ENCODE measurements around the gene AGT. TPM values are rescaled to one million over a fixed set of nuclear protein-coding genes. Genes with fewer than 3 reads are reported as not detected.

Gene AGT
- total and polyA plus RNA-seq, 2 experiments from 2014 or later: not detected

- no peak overlapping the region for H3K9ac ChIP-seq
- no peaks in the 10 kb centered on the region for H3K27me3 ChIP-seq (replicated peaks; ENCODE audit: insufficient read depth)
- H2AFZ ChIP-seq: no peak overlapping the region
- no peak overlapping the region for H3K4me3 ChIP-seq
- H3K79me2 ChIP-seq (ENCODE audit: insufficient read depth): no peaks in the 10 kb centered on the region
- no peaks in the 10 kb centered on the region for H3K36me3 ChIP-seq (ENCODE audit: low read depth)
- no peaks in the 10 kb centered on the region for H3K9me3 ChIP-seq (ENCODE audit: low read depth)
- H4K20me1 ChIP-seq (ENCODE audit: insufficient read depth): no peaks in the 10 kb centered on the region
- 30 to 33% methylated on average over 3 of the region's 3 CpGs for WGBS, 2 experiments (ENCODE audit: low coverage in 1 of 2, low lambda C conversion rate in 2 of 2, missing lambda C conversion rate in 2 of 2)
- H3K27ac ChIP-seq: no peak overlapping the region
- H3K4me1 ChIP-seq (ENCODE audit: insufficient read depth): no peaks in the 10 kb centered on the region
- DNase-seq: no peak
- no peak overlapping the region for H3K4me2 ChIP-seq (ENCODE audit: unreplicated experiment)
- no peaks in the 10 kb centered on the region for H3F3A ChIP-seq (ENCODE audit: insufficient read depth)
- TF ChIP-seq EZH2 (IDR thresholded peaks at IDR 0.05; ENCODE audit: insufficient read depth, poor library complexity, severe bottlenecking) (no peak), EZH2phosphoT487 (IDR thresholded peaks at IDR 0.05; ENCODE audit: insufficient read depth, low read depth) (no peak)
- H3K9me2 ChIP-seq (ENCODE audit: insufficient read depth): no peaks in the 10 kb centered on the region
- in situ Hi-C loops (cut with MboI): no loop called here
These were observed 31.1 kb upstream of the AGT start for GRCh38 chr1:230745071-230745470.

- no peaks in the 10 kb centered on the region for H3F3A ChIP-seq (ENCODE audit: insufficient read depth)
- WGBS, 2 experiments (ENCODE audit: low coverage in 1 of 2, low lambda C conversion rate in 2 of 2, missing lambda C conversion rate in 2 of 2): 58 to 61% methylated on average over 5 of the region's 5 CpGs
- no peak overlapping the region for H3K9ac ChIP-seq
- in situ Hi-C loops (cut with MboI): no loop called here
- H3K27me3 ChIP-seq (replicated peaks; ENCODE audit: insufficient read depth): no peaks in the 10 kb centered on the region
- no peak overlapping the region for H3K4me2 ChIP-seq (ENCODE audit: unreplicated experiment)
- no peaks in the 10 kb centered on the region for H3K36me3 ChIP-seq (ENCODE audit: low read depth)
- no peaks in the 10 kb centered on the region for H3K4me1 ChIP-seq (ENCODE audit: insufficient read depth)
- H3K4me3 ChIP-seq: no peak overlapping the region
- no peaks in the 10 kb centered on the region for H3K79me2 ChIP-seq (ENCODE audit: insufficient read depth)
- H3K9me2 ChIP-seq (ENCODE audit: insufficient read depth): no peaks in the 10 kb centered on the region
- no peaks in the 10 kb centered on the region for H3K9me3 ChIP-seq (ENCODE audit: low read depth)
- peak; percentile 36 for DNase-seq
- no peak overlapping the region for H2AFZ ChIP-seq
- H4K20me1 ChIP-seq (ENCODE audit: insufficient read depth): no peaks in the 10 kb centered on the region
- TF ChIP-seq EZH2 (IDR thresholded peaks at IDR 0.05; ENCODE audit: insufficient read depth, poor library complexity, severe bottlenecking) (no peak), EZH2phosphoT487 (IDR thresholded peaks at IDR 0.05; ENCODE audit: insufficient read depth, low read depth) (no peak)
- no peak overlapping the region for H3K27ac ChIP-seq
These were observed 30.5 kb upstream of the AGT start for GRCh38 chr1:230744382-230744781.

- H3F3A ChIP-seq (ENCODE audit: insufficient read depth): no peaks in the 10 kb centered on the region
- no peaks in the 10 kb centered on the region for H3K36me3 ChIP-seq (ENCODE audit: low read depth)
- no peaks in the 10 kb centered on the region for H3K79me2 ChIP-seq (ENCODE audit: insufficient read depth)
- in situ Hi-C loops (cut with MboI): no loop called here
- no peak overlapping the region for H3K9ac ChIP-seq
- no peaks in the 10 kb centered on the region for H4K20me1 ChIP-seq (ENCODE audit: insufficient read depth)
- WGBS, 2 experiments (ENCODE audit: low coverage in 1 of 2, low lambda C conversion rate in 2 of 2, missing lambda C conversion rate in 2 of 2): 26 to 49% methylated on average over 2 of the region's 2 CpGs
- no peaks in the 10 kb centered on the region for H3K27me3 ChIP-seq (replicated peaks; ENCODE audit: insufficient read depth)
- DNase-seq: no peak
- H2AFZ ChIP-seq: no peak overlapping the region
- H3K9me2 ChIP-seq (ENCODE audit: insufficient read depth): no peaks in the 10 kb centered on the region
- TF ChIP-seq EZH2phosphoT487 (IDR thresholded peaks at IDR 0.05; ENCODE audit: insufficient read depth, low read depth): no peak
- no peak for TF ChIP-seq EZH2 (IDR thresholded peaks at IDR 0.05; ENCODE audit: insufficient read depth, poor library complexity, severe bottlenecking)
- no peaks in the 10 kb centered on the region for H3K9me3 ChIP-seq (ENCODE audit: low read depth)
- no peaks in the 10 kb centered on the region for H3K4me1 ChIP-seq (ENCODE audit: insufficient read depth)
- no peak overlapping the region for H3K4me3 ChIP-seq
- no peak overlapping the region for H3K4me2 ChIP-seq (ENCODE audit: unreplicated experiment)
- no peak overlapping the region for H3K27ac ChIP-seq
These were observed 30.0 kb upstream of the AGT start for GRCh38 chr1:230743899-230744298.

- H3K9me2 ChIP-seq (ENCODE audit: insufficient read depth): no peaks in the 10 kb centered on the region
- no peak overlapping the region for H2AFZ ChIP-seq
- H3K4me3 ChIP-seq: no peak overlapping the region
- no peaks in the 10 kb centered on the region for H3F3A ChIP-seq (ENCODE audit: insufficient read depth)
- TF ChIP-seq EZH2 (IDR thresholded peaks at IDR 0.05; ENCODE audit: insufficient read depth, poor library complexity, severe bottlenecking): no peak
- no peak for TF ChIP-seq EZH2phosphoT487 (IDR thresholded peaks at IDR 0.05; ENCODE audit: insufficient read depth, low read depth)
- H3K4me2 ChIP-seq (ENCODE audit: unreplicated experiment): no peak overlapping the region
- no peak overlapping the region for H3K27ac ChIP-seq
- H3K9me3 ChIP-seq (ENCODE audit: low read depth): no peaks in the 10 kb centered on the region
- in situ Hi-C loops (cut with MboI): no loop called here
- H3K27me3 ChIP-seq (replicated peaks; ENCODE audit: insufficient read depth): no peaks in the 10 kb centered on the region
- DNase-seq: no peak
- H3K36me3 ChIP-seq (ENCODE audit: low read depth): no peaks in the 10 kb centered on the region
- WGBS, 2 experiments (ENCODE audit: low coverage in 1 of 2, low lambda C conversion rate in 2 of 2, missing lambda C conversion rate in 2 of 2): 56 to 61% methylated on average over 12 of the region's 12 CpGs
- no peaks in the 10 kb centered on the region for H4K20me1 ChIP-seq (ENCODE audit: insufficient read depth)
- H3K79me2 ChIP-seq (ENCODE audit: insufficient read depth): no peaks in the 10 kb centered on the region
- H3K4me1 ChIP-seq (ENCODE audit: insufficient read depth): no peaks in the 10 kb centered on the region
- no peak overlapping the region for H3K9ac ChIP-seq
These were observed 25.8 kb upstream of the AGT start for GRCh38 chr1:230739564-230740290.
